Stimulated activated CD4-positive, alpha-beta T cell treated with anti-CD3 and anti-CD28 coated beads, Interleukin-15, amount 100 ng/mL, for 24 hours (primary cell): Measurements from ENCODE around the gene ERLEC1.
"Not testable (repeated sequence)": the region's sequence is repeated elsewhere in the genome, so short reads cannot be mapped to it uniquely, and the experiment has no call there.

Source experiments
- DNase-seq: peaks from one replicate; pipeline ENCODE4 v3.0.0-alpha.2; 2020

Gene ERLEC1

GRCh38 chr2:53784436-53784835 is 2.4 kb upstream of the ERLEC1 start:
- DNase-seq, result no peak

GRCh38 chr2:53785366-53785765 is 1.5 kb upstream of the ERLEC1 start:
- DNase-seq, result no peak

GRCh38 chr2:53786352-53786704 is 516 bp upstream of the ERLEC1 start:
- peak; percentile 34 for DNase-seq

GRCh38 chr2:53787614-53788289 is 908 bp downstream of the ERLEC1 start:
- DNase-seq, result peak; percentile 29

GRCh38 chr2:53793261-53793660 is 6.4 kb downstream of the ERLEC1 start:
- DNase-seq, result no peak

GRCh38 chr2:53793821-53794220 is 7.0 kb downstream of the ERLEC1 start:
- no peak for DNase-seq

- DNase-seq, result no peak
Measured at GRCh38 chr2:53801547-53801946, 14.7 kb downstream of the ERLEC1 start.

- DNase-seq, result no peak
Measured at GRCh38 chr2:53802617-53803151, 15.8 kb downstream of the ERLEC1 start.

GRCh38 chr2:53811601-53812000 is 24.8 kb downstream of the ERLEC1 start:
- DNase-seq, result no peak

- DNase-seq, result no peak
Measured at GRCh38 chr2:53813151-53813550, 26.3 kb downstream of the ERLEC1 start.

GRCh38 chr2:53818854-53819435 is 32.1 kb downstream of the ERLEC1 start:
- no peak for DNase-seq

GRCh38 chr2:53819634-53820033 is 32.8 kb downstream of the ERLEC1 start:
- no peak for DNase-seq

GRCh38 chr2:53820048-53820447 is 33.2 kb downstream of the ERLEC1 start:
- no peak for DNase-seq

- DNase-seq, result no peak
Measured at GRCh38 chr2:53820711-53821110, 33.9 kb downstream of the ERLEC1 start.

GRCh38 chr2:53821810-53822209 is 35.0 kb downstream of the ERLEC1 start:
- DNase-seq, result no peak

GRCh38 chr2:53823639-53824038 is 36.8 kb downstream of the ERLEC1 start:
- DNase-seq, result peak; percentile 33

GRCh38 chr2:53826030-53826410 is 39.2 kb downstream of the ERLEC1 start:
- DNase-seq, result no peak

GRCh38 chr2:53826587-53827397 is 39.9 kb downstream of the ERLEC1 start:
- no peak for DNase-seq

- DNase-seq, result no peak
Measured at GRCh38 chr2:53827398-53828175, 40.7 kb downstream of the ERLEC1 start.

GRCh38 chr2:53828331-53828730 is 41.5 kb downstream of the ERLEC1 start:
- no peak for DNase-seq

GRCh38 chr2:53829273-53829979 is 42.6 kb downstream of the ERLEC1 start:
- no peak for DNase-seq

GRCh38 chr2:53829980-53830290 is 43.1 kb downstream of the ERLEC1 start:
- DNase-seq, result not testable (repeated sequence)

- no peak for DNase-seq
Measured at GRCh38 chr2:53840580-53840979, 53.7 kb downstream of the ERLEC1 start.
